ENCODE results near the gene FBXW4.

The FBXW4 gene

GRCh38 chr10:101695404-101695890 is 477 bp upstream of the FBXW4 start:
- no peak for DNase-seq (ENCODE audit: low read depth)

GRCh38 chr10:101693978-101694673 is 844 bp downstream of the FBXW4 start:
- DNase-seq (ENCODE audit: low read depth) = peak; percentile 24

DNA sequence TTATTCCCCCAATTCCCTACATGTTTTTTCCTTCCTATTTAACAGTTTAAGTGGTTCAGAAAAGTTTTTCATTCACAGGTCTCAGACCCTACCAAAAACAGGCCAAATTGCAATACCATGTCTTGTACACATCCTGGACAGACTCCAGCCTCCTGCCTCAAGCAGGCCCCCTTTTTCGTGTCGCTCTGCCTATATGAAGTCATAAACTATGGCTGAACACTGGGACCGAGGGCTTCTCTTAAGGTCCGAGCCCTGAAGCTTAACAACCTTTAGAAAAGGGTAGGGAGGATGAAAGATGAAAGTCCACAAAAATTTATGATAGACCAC is 1.4 kb downstream of the FBXW4 start:
- peak; percentile 8 for DNase-seq (ENCODE audit: low read depth)

GRCh38 chr10:101691081-101691480 is 3.9 kb downstream of the FBXW4 start:
- DNase-seq (ENCODE audit: low read depth) = no peak

DNA sequence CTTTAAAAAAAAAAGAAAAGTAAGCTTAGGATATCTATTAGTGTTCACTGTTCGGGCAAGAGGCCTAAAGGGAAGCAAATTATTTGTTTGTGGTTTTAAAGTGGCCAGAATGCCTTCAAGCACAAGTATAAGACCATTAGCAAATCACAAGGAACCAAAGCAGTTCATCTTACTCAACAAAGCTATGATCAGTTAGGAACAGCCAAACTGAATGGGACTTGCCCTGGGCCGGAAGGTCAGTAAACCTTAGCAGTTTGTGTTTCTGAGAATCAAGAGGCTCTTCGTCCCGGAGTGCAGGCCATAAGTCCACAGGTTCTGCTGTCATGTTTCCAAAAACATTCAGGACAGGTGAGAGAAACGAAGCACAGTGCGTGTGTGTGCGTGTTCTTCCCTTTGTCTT is 4.5 kb downstream of the FBXW4 start:
- no peak for DNase-seq (ENCODE audit: low read depth)

DNA sequence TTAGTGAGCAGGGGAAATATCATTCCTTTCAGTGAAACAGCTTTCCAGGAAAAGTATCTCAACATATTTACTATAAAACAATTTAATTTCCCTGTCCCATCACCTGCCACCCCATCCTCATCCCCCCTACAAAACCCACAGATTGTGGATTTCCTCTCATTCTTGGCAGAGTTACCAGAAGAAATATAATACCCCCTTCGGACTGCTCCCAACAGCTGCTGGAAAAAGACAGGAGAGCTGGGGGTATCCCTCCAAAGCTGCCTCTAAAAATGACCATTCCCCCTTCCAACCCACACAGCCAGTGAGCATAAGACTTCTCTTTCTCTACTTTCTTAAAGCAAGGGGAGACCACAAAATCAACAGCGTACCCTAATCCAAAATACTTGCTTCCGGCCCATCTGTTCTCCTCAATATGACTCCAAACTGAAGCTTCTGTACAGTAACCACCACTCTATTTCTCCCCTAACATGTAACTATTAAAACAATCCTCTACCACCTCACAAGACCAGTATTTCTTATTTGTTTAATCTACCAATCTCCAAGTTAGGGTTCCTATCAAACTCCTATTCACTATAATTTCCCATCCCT is 7.8 kb downstream of the FBXW4 start:
- DNase-seq (ENCODE audit: low read depth) = no peak

DNA sequence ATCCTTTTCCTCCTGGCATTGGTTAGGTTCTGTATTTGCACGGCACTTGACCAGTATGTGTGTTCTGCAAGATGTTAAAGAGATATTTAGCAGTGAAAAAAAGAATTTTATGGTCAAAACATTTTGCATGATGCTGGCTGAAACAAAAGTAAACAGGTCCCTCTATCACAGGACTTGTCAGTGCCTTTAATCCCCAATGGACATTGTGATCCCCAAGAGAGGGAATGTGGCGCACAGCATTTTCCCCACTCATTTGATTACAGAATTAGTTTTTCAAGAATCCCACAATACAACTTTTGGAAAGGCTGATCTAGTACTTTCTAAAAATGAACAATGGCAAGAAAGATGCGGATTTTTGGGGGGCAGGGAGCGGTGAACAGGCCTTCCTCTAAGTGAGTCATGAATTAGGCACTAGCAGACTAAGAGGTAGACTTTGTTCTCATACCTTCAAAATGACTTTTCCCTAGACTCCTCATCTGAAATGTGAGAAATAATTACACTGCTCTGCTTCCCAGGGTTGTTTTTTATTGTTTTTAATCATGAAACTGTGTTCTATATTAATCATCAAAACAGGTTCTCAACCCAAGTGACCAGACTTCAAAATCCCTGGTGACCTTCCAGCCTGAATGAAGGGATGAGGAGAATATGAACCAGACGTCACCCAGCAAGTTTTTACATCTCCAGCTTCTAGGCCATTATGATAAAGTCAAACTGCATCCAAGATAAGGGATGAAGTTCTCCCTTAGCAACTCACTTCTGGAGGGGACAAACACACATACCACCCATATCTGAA is 8.6 kb downstream of the FBXW4 start:
- no peak for DNase-seq (ENCODE audit: low read depth)

DNA sequence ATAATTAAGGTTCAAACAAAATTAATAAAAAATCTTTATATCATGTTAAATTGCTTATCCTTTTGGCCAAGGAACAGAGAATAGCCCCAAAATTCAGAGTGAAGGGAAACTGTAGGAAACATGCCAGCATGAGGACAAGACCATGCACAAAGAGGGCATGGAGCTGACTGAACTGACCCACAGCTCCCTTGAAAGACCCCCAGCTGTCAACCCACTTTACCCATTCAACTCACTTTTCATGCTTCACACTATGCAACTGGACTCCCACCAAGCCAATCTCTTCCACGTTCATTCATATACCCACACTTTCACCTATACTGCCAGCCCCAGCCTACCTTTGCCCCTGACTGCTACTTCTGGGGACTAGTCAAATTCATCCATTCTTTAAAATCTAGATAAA is 10.2 kb downstream of the FBXW4 start:
- no peak for DNase-seq (ENCODE audit: low read depth)

GRCh38 chr10:101683276-101683675 is 11.7 kb downstream of the FBXW4 start:
- no peak for DNase-seq (ENCODE audit: low read depth)

- no peak for DNase-seq (ENCODE audit: low read depth)
Observed at GRCh38 chr10:101682172-101682825, 12.7 kb downstream of the FBXW4 start.

GRCh38 chr10:101676565-101676964 is 18.4 kb downstream of the FBXW4 start:
- DNase-seq (ENCODE audit: low read depth) = no peak

DNA sequence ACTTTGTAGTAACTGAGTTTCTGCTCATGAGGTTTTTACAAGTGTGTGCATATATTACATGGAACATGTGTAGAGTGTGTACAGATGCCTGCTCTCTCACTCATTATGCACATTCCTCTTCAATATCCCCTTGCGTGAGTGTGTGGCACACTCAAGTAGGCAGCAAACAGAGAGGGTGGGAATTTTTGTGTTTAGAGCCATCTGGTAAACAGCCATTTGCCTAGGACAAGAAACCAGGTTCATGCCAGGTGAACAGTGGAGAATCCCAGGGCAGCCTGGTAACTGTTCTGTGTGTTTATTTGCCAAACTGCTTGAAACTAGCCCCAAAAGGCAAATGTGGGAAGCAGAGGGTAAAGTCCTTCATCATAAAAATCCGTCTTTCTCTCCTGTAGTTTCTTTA is 19.9 kb downstream of the FBXW4 start:
- DNase-seq (ENCODE audit: low read depth) = no peak

DNA sequence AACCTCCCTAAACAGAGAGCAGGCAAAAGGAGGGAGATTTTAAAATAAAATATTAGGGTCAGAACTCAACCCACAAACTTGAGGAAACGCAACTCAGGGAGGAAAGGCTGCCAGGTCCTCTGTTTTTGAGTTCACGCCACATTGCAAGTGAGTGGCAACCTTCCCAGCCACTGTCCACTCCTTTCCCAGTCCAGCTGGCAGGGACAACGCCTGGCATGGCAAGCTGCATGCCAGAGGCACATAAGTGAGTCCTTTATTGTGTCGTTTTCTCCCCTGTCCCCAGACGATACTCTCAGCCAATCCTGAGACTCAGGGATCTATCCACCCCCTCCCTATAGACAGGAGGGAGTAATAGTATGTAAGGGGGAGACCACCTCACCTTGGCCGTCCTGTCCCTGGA is 22.4 kb downstream of the FBXW4 start:
- DNase-seq (ENCODE audit: low read depth) = no peak

DNA sequence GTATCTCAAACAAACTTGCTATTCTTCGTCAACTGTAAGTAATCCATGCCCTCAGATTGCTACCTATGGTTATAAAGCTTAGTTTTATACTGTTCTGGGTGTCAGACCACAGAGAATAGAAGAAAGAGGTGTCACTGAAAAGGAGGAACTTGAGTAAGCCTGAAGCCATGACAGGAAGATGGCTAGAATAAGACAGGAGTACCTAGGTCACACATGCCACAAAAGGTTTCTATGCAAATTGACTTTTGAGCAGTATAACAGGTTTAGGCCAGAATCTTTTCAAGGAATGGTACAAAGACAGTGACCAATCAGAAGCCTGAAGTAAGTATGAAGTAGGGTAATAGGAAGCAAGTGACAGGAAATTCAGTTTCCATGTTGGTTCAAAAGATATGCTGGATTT is 23.5 kb downstream of the FBXW4 start:
- no peak for DNase-seq (ENCODE audit: low read depth)

DNA sequence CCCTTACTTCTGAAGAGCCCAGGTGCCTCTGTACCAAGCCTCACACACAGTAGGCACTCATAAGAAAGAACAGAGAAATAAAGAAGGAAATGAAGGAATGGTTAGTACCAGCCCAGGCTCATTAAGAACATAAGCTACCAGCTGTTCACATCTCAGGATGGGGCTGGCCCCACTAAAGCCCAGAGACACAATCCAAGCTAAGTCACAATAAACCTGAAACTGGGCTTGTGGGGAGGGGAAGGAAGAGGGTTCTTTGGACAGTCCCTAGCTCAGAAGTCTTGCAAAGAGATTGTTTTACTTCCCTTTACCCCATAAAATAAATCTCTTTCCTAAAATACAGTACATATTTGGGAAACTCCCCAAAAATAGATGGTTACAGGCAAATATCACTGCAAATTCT is 24.3 kb downstream of the FBXW4 start:
- DNase-seq (ENCODE audit: low read depth) = no peak

GRCh38 chr10:101669181-101669580 is 25.8 kb downstream of the FBXW4 start:
- no peak for DNase-seq (ENCODE audit: low read depth)

DNA sequence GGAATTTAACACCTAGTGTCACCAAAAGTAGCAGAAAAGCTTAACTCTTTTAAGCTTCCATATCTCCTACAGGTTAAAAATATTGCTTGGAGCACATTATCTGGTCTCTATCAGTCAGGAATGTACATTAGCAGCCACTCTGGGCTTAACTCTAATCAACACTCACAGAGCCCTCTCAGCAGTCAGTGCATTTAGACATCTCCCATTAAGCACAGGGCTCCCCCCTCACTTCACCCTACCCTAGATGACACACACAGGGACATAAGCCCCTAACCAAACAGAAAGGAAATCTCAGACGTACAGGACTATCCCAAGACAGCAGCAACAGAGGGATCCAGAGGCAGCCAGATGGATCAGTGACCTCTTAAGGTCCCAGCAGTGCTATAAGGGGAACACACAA is 26.4 kb downstream of the FBXW4 start:
- DNase-seq (ENCODE audit: low read depth) = no peak

DNA sequence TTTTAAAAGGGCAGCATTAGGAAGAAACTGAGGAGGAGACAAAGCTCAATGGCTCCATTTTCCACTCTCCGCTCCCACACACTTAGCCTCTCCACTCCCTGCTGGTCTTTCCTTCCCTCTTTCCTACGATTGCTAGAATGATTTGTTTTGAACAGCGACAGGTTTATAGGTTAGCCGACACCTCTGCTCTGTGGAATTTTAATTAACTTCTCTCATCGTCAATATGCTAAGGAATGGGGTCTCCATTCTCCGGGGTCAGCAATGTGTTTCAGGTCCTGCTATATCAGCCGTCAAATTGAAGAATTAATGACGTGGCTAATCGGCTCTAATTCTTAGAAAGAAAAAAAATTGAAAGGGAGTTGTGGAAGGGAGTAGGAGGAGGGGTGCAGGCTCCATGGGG is 28.9 kb downstream of the FBXW4 start:
- DNase-seq (ENCODE audit: low read depth) = no peak

DNA sequence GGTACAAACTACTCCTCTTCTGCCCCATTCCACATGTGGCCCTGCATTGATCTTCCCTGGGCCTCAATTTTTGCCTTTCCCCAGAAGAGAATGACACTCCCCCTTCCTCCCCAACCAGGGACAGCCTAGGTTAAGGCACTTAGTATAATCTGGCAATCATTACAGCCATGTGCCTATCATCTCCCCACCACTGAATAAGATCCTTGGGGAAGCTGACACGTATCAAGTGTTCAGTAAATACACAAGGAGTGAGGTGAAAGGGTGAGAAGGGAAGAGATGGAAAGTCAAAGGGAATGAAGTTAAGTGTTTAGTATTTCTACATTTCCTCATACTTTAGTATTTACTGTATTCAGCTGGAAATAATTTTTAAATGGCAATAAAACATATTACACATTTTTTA is 31.9 kb downstream of the FBXW4 start:
- no peak for DNase-seq (ENCODE audit: low read depth)

DNA sequence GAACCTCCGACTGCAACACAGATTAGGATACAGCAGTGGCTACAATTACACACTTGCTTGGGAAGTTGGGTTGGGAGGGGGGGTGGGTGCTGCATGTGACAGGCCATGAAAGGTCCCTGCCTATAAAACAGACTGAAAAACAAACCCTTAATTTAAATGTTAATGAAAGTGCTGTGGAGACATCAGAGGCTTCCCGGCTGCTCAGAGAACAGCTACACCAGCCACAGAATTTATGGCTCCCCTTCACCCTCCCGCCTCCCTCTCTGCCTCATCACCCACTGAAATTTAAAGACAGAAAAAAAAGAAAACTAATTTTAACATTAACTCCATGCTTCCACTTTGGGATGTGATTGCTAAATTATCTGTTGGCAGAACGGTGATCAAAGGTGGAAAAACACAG is 34.7 kb downstream of the FBXW4 start:
- no peak for DNase-seq (ENCODE audit: low read depth)

DNA sequence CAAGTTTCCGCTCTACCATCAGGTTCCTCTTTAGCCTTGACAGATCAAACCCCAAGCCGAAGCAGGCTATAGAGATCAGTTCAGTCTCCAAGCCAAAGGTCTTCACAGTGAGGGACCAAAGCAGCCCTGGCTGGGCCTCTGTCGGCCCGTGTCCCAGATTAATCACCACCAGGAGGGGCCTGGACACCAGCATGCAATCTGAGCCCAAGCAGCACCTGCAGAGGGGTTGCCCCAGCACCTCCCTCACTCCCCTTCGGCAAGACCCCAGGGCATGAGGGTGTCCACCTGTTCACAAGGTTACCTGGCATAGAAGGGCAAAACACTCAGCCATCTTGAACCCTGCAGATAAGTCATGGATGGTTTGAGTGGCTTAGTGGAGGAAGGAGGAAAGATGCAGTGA is 36.0 kb downstream of the FBXW4 start:
- no peak for DNase-seq (ENCODE audit: low read depth)

DNA sequence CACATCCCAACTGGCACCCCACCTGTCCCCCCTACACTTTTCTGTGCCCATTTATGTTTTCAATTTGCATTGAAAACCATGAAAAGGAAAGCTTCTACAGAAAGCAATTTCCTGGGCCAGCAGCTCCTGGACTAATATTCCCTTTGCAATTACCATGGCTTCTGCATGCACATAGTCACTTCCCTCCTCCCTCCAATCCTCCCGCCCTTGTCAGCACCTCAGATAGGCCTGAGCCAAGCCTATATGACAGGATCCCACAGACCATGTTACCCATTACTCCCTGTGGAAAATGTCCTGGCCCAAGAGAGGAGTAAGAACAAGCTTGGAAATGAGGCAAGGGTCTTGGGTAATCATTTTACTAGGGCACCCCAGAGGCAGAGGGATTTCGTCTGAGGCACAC is 38.1 kb downstream of the FBXW4 start:
- no peak for DNase-seq (ENCODE audit: low read depth)

GRCh38 chr10:101655570-101655969 is 39.4 kb downstream of the FBXW4 start:
- DNase-seq (ENCODE audit: low read depth) = no peak

Measured in CMK (cell line).